H9 (cell line): ENCODE results near the gene MAN1A2. TPM values are rescaled to one million over a fixed set of nuclear protein-coding genes. Genes with fewer than 3 reads are reported as not detected.

Source experiments
- DNase-seq: peaks from one replicate; pipeline ENCODE4 v3.0.0-alpha.2; 2017
- H2AFZ ChIP-seq: one replicate; pipeline ENCODE4 v1.6.1; 2013; ENCODE audit warnings: mild to moderate bottlenecking, low read length, control low read depth, moderate library complexity
- H2AK5ac ChIP-seq: 2 replicates; pipeline ENCODE4 v1.6.1; 2013; ENCODE audit warnings: low read length, control low read depth, mixed read lengths; ENCODE audit not compliant: insufficient read length
- H2BK120ac ChIP-seq: one replicate; pipeline ENCODE4 v1.6.1; 2013; ENCODE audit warnings: low read depth, mild to moderate bottlenecking, low read length, control low read depth, inconsistent platforms; ENCODE audit not compliant: poor library complexity, severe bottlenecking
- H2BK12ac ChIP-seq: 2 replicates; pipeline ENCODE4 v1.6.1; 2013; ENCODE audit warnings: low read length, control low read depth, mixed read lengths, low read depth; ENCODE audit not compliant: insufficient read length
- H2BK15ac ChIP-seq: 2 replicates; pipeline ENCODE4 v1.6.1; 2013; ENCODE audit warnings: low read depth, low read length, control low read depth
- H2BK20ac ChIP-seq: one replicate; pipeline ENCODE4 v1.6.1; 2013; ENCODE audit warnings: low read depth, mild to moderate bottlenecking, low read length, control low read depth, inconsistent platforms; ENCODE audit not compliant: poor library complexity, severe bottlenecking
- H2BK5ac ChIP-seq: 2 replicates; pipeline ENCODE4 v1.6.1; 2013; ENCODE audit warnings: low read length, control low read depth, mixed read lengths; ENCODE audit not compliant: insufficient read length
- H3K14ac ChIP-seq: 2 replicates; pipeline ENCODE4 v1.6.1; 2013; ENCODE audit warnings: low read length, control low read depth; ENCODE audit not compliant: insufficient read depth
- H3K18ac ChIP-seq: 2 replicates; pipeline ENCODE4 v1.6.1; 2013; ENCODE audit warnings: low read depth, mild to moderate bottlenecking, mixed read lengths, low read length, control low read depth; ENCODE audit not compliant: insufficient read length
- H3K23ac ChIP-seq: 2 replicates; pipeline ENCODE4 v1.6.1; 2013; ENCODE audit warnings: low read length, control low read depth, mixed read lengths, low read depth; ENCODE audit not compliant: insufficient read length
- H3K23me2 ChIP-seq: 2 replicates; pipeline ENCODE4 v1.6.1; 2013; ENCODE audit warnings: low read depth, mild to moderate bottlenecking, mixed read lengths, low read length, control low read depth; ENCODE audit not compliant: insufficient read length, poor library complexity, severe bottlenecking
- H3K27ac ChIP-seq: 2 replicates; pipeline ENCODE4 v1.5.1; 2013; ENCODE audit warnings: low read length, control low read depth, mixed read lengths, low read depth; ENCODE audit not compliant: insufficient read length
- H3K27me3 ChIP-seq: 2 replicates; pipeline ENCODE4 v1.6.1; 2013; ENCODE audit warnings: low read length, control low read depth, inconsistent platforms; ENCODE audit not compliant: insufficient read depth
- H3K4ac ChIP-seq: 2 replicates; pipeline ENCODE4 v1.6.1; 2013; ENCODE audit warnings: low read depth, mild to moderate bottlenecking, control low read depth, inconsistent platforms, low read length, moderate library complexity
- H3K4me1 ChIP-seq: 2 replicates; pipeline ENCODE4 v1.6.1; 2013; ENCODE audit warnings: low read length, control low read depth, inconsistent platforms; ENCODE audit not compliant: insufficient read depth
- H3K4me2 ChIP-seq: 2 replicates; pipeline ENCODE4 v1.6.1; 2013; ENCODE audit warnings: low read length, control low read depth, mixed read lengths; ENCODE audit not compliant: insufficient read length, insufficient read depth
- H3K56ac ChIP-seq: 2 replicates; pipeline ENCODE4 v1.6.1; 2013; ENCODE audit warnings: low read depth, mild to moderate bottlenecking, mixed read lengths, low read length, control low read depth; ENCODE audit not compliant: insufficient read length
- H3K79me1 ChIP-seq: 2 replicates; pipeline ENCODE4 v1.6.1; 2013; ENCODE audit warnings: low read depth, mild to moderate bottlenecking, moderate library complexity, low read length, control low read depth, inconsistent platforms; ENCODE audit not compliant: insufficient read depth, poor library complexity, severe bottlenecking
- H3K79me2 ChIP-seq: 2 replicates; pipeline ENCODE4 v1.6.1; 2013; ENCODE audit warnings: low read length, control low read depth, inconsistent platforms; ENCODE audit not compliant: insufficient read depth
- H3K9ac ChIP-seq: 2 replicates; pipeline ENCODE4 v1.6.1; 2013; ENCODE audit warnings: low read length, control low read depth, mixed read lengths; ENCODE audit not compliant: insufficient read length; ENCODE audit errors: extremely low read depth
- H3K9me3 ChIP-seq: one replicate; pipeline ENCODE4 v1.6.1; 2013; ENCODE audit warnings: low read depth, low read length, inconsistent platforms; ENCODE audit not compliant: control insufficient read depth
- H3T11ph ChIP-seq: one replicate; pipeline ENCODE4 v1.6.1; 2013; ENCODE audit warnings: mild to moderate bottlenecking, low read length, control low read depth, inconsistent platforms
- H4K20me1 ChIP-seq: one replicate; pipeline ENCODE4 v1.6.1; 2013; ENCODE audit not compliant: control insufficient read depth, insufficient read length, insufficient read depth
- H4K5ac ChIP-seq: 2 replicates; pipeline ENCODE4 v1.6.1; 2013; ENCODE audit warnings: low read depth, mild to moderate bottlenecking, mixed read lengths, low read length, control low read depth; ENCODE audit not compliant: insufficient read length
- H4K8ac ChIP-seq: replicated peaks from 2 replicates; pipeline ENCODE4 v1.6.1; 2013; ENCODE audit warnings: low read length, control low read depth, mixed read lengths, low read depth; ENCODE audit not compliant: insufficient read length
- H4K91ac ChIP-seq: 2 replicates; pipeline ENCODE4 v1.6.1; 2013; ENCODE audit warnings: low read depth, mild to moderate bottlenecking, moderate library complexity, mixed read lengths, low read length, control low read depth; ENCODE audit not compliant: insufficient read length
- H3K27ac Mint-ChIP-seq, 3 experiments: 2 replicates in 2 of 3; 3 replicates in 1 of 3; pipeline ENCODE4 v1.8.0; 2020 to 2021; ENCODE audit warnings: mixed read lengths in 3 of 3, mild to moderate bottlenecking in 1 of 3, moderate library complexity in 1 of 3
- H3K27me3 Mint-ChIP-seq: 2 replicates; pipeline ENCODE4 v1.8.0; 2021; ENCODE audit warnings: low read depth, mild to moderate bottlenecking, moderate library complexity, mixed read lengths
- H3K36me3 Mint-ChIP-seq, 3 experiments: 2 replicates in 2 of 3; 3 replicates in 1 of 3; pipeline ENCODE4 v1.8.0; 2020 to 2021; ENCODE audit warnings: low read depth in 3 of 3, mixed read lengths in 3 of 3; ENCODE audit not compliant: insufficient read depth in 1 of 3
- H3K4me1 Mint-ChIP-seq, 2 experiments: 2 replicates each; pipeline ENCODE4 v1.8.0; 2020; ENCODE audit warnings: mixed read lengths in 2 of 2
- H3K4me3 Mint-ChIP-seq, 2 experiments: 2 replicates in 1 of 2; 3 replicates in 1 of 2; pipeline ENCODE4 v1.8.0; 2020 to 2021; ENCODE audit warnings: mild to moderate bottlenecking in 2 of 2, mixed read lengths in 2 of 2, moderate library complexity in 1 of 2
- H3K9me3 Mint-ChIP-seq, 2 experiments: 2 replicates in 1 of 2; 3 replicates in 1 of 2; pipeline ENCODE4 v1.8.0; 2020; ENCODE audit warnings: mild to moderate bottlenecking in 2 of 2, mixed read lengths in 2 of 2, moderate library complexity in 1 of 2
- WGBS: extraction: QIAGEN DNeasy Blood & Tissue Kit; methylation state at CpG from one replicate; pipeline ENCODE4 v1.1.7; 2013; ENCODE audit warnings: missing lambda C conversion rate, low lambda C conversion rate, mixed read lengths; ENCODE audit not compliant: insufficient read length; ENCODE audit errors: extremely low coverage; 5-methylcytosine and 5-hydroxymethylcytosine counted together
- total RNA-seq: library from RNA; stranded (reverse); gene quantifications from 2 replicates; pipeline ENCODE4 v1.2.1, GENCODE V29; 2021
- TF ChIP-seq, protein P1 (sequence below): fragments of 200-600 bp; sonication (generic); conservative IDR thresholded peaks from 3 replicates; pipeline ENCODE4 v1.8.0; 2021; ENCODE audit warnings: antibody characterized with exemption, mild to moderate bottlenecking

Gene MAN1A2
- total RNA-seq, 1 experiment from 2014 or later, result 24.0 TPM

DNA sequence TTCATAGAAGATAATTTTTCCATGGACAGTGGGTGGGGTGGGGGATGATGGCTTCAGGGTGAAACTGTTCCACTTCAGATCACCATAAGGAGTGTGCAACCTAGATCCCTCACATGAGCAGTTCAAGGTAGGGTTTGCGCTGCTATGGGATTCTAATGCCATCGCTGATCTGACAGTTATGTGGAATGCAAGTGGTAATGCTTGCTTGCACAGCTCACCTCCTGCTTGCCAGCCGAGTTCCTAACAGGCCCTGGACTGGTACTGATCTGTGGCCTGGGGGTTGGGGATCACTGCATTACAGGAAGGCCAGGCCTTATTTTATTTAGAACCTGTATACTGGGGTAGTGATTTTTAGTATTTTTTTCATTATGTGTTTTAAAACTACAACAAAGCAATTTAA is 22.0 kb downstream of the MAN1A2 start:
- no peak overlapping the region for H3T11ph ChIP-seq
- no peaks in the 10 kb centered on the region for H3K23me2 ChIP-seq
- H4K5ac ChIP-seq, result no peak overlapping the region
- H3K9ac ChIP-seq, result no peak overlapping the region
- 0 out of 2 replicates have a peak overlapping the region, but pooled peaks have one; percentile 17 for H3K14ac ChIP-seq
- Mint-ChIP-seq H3K4me1 (peaks cover 20 to 24% of the 10 kb centered on the region in 2 experiments), H3K27me3 (no peaks in the 10 kb centered on the region), H3K4me3 (no peak overlapping the region), H3K9me3 (peaks cover 2 to 3% of the 10 kb centered on the region in 2 experiments; a peak in 2 of 5 replicates), H3K27ac (no peak overlapping the region), H3K36me3 (0 out of 7 replicates have a peak, but pooled peaks cover 0 to under 1% (median 0%) of the 10 kb centered on the region in 3 experiments)
- no peak overlapping the region for H2BK12ac ChIP-seq
- no peaks in the 10 kb centered on the region for H3K27me3 ChIP-seq
- H3K79me1 ChIP-seq, result no peaks in the 10 kb centered on the region
- no peak overlapping the region for H3K18ac ChIP-seq
- no peak overlapping the region for H2AK5ac ChIP-seq
- no peak overlapping the region for H3K56ac ChIP-seq
- no peak overlapping the region for H3K4ac ChIP-seq
- H2BK15ac ChIP-seq, result no peak overlapping the region
- WGBS, result no CpG with 5 or more reads among the region's 3 CpGs
- H2BK5ac ChIP-seq, result no peak overlapping the region
- H2BK120ac ChIP-seq, result no peak overlapping the region
- no peak overlapping the region for H3K23ac ChIP-seq
- no peak overlapping the region for H4K8ac ChIP-seq
- H3K4me2 ChIP-seq, result no peak overlapping the region
- no peak overlapping the region for H3K27ac ChIP-seq
- H3K79me2 ChIP-seq, result no peaks in the 10 kb centered on the region
- no peaks in the 10 kb centered on the region for H4K20me1 ChIP-seq
- no peak for DNase-seq
- TF ChIP-seq, protein P1, sequence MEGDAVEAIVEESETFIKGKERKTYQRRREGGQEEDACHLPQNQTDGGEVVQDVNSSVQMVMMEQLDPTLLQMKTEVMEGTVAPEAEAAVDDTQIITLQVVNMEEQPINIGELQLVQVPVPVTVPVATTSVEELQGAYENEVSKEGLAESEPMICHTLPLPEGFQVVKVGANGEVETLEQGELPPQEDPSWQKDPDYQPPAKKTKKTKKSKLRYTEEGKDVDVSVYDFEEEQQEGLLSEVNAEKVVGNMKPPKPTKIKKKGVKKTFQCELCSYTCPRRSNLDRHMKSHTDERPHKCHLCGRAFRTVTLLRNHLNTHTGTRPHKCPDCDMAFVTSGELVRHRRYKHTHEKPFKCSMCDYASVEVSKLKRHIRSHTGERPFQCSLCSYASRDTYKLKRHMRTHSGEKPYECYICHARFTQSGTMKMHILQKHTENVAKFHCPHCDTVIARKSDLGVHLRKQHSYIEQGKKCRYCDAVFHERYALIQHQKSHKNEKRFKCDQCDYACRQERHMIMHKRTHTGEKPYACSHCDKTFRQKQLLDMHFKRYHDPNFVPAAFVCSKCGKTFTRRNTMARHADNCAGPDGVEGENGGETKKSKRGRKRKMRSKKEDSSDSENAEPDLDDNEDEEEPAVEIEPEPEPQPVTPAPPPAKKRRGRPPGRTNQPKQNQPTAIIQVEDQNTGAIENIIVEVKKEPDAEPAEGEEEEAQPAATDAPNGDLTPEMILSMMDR, result no peak
- H2BK20ac ChIP-seq, result no peak overlapping the region
- H2AFZ ChIP-seq, result no peak overlapping the region
- H3K4me1 ChIP-seq, result no peaks in the 10 kb centered on the region
- H3K9me3 ChIP-seq, result no peaks in the 10 kb centered on the region
- no peak overlapping the region for H4K91ac ChIP-seq
